IMR-90 (cell line): ENCODE results near the gene RUSC1. TPM values are rescaled to one million over a fixed set of nuclear protein-coding genes. Genes with fewer than 3 reads are reported as not detected.

Source experiments
- ATAC-seq: fragments of 200-7000 bp; cut with Tn5 transposase; 2 replicates; pipeline ENCODE4 v1.9.1; 2020; ENCODE audit warnings: low read depth, mild to moderate bottlenecking, moderate library complexity
- BruUV-seq: library from RNA; stranded (reverse); fragments of 400-500 nt; replicated peaks from 2 replicates; lab custom pipeline; 2021; lab: Mats Ljungman, UMichigan
- CTCF ChIA-PET: fragments of 300-600 bp; formaldehyde crosslinking; extraction: SDS; loops from one replicate; lab custom pipeline; 2021; ENCODE audit warnings: antibody characterized with exemption; lab: Yijun Ruan, JAX
- POLR2A ChIA-PET: fragments of 300-600 bp; sonication (Branson Sonifier 250); formaldehyde crosslinking; loops from one replicate; lab custom pipeline; 2022; ENCODE audit warnings: antibody characterized with exemption; ENCODE audit not compliant: unreplicated experiment; lab: Charles Lee
- DNase-seq: peaks from one replicate; pipeline ENCODE4 v3.0.0; 2013
- H2AFZ ChIP-seq: replicated peaks from 2 replicates; pipeline ENCODE3; 2013; ENCODE audit warnings: low read length, mild to moderate bottlenecking; ENCODE audit not compliant: poor library complexity
- H2AK5ac ChIP-seq: 2 replicates; pipeline ENCODE4 v1.6.1; 2013; ENCODE audit warnings: low read depth, low read length, inconsistent platforms
- H2AK9ac ChIP-seq: replicated peaks from 2 replicates; pipeline ENCODE3; 2013; ENCODE audit warnings: mild to moderate bottlenecking, low read depth, low read length, moderate library complexity; ENCODE audit not compliant: poor library complexity
- H2BK120ac ChIP-seq: 2 replicates; pipeline ENCODE4 v1.6.1; 2013; ENCODE audit warnings: low read depth, low read length, inconsistent platforms
- H2BK15ac ChIP-seq: 3 replicates; pipeline ENCODE4 v1.6.1; 2013; ENCODE audit warnings: low read depth, low read length, inconsistent platforms
- H2BK20ac ChIP-seq: 2 replicates; pipeline ENCODE4 v1.6.1; 2013; ENCODE audit warnings: low read depth, mild to moderate bottlenecking, inconsistent platforms, low read length, moderate library complexity
- H2BK5ac ChIP-seq: 2 replicates; pipeline ENCODE4 v1.6.1; 2013; ENCODE audit warnings: mild to moderate bottlenecking, low read depth, low read length, inconsistent platforms; ENCODE audit not compliant: poor library complexity, severe bottlenecking
- H3K14ac ChIP-seq: replicated peaks from 2 replicates; pipeline ENCODE4 v1.6.1; 2013; ENCODE audit warnings: low read depth, low read length, inconsistent platforms
- H3K18ac ChIP-seq: 2 replicates; pipeline ENCODE4 v1.6.1; 2013; ENCODE audit warnings: low read depth, low read length, control low read depth
- H3K23ac ChIP-seq: 2 replicates; pipeline ENCODE4 v1.6.1; 2013; ENCODE audit warnings: low read depth, low read length, inconsistent platforms
- H3K27ac ChIP-seq: 2 replicates; pipeline ENCODE4 v1.5.1; 2013; ENCODE audit warnings: mild to moderate bottlenecking, control low read depth, low read length; ENCODE audit not compliant: insufficient read depth
- H3K27me3 ChIP-seq: 2 replicates; pipeline ENCODE4 v1.6.1; 2013; ENCODE audit warnings: low read length; ENCODE audit not compliant: control insufficient read depth, insufficient read depth
- H3K36me3 ChIP-seq: 2 replicates; pipeline ENCODE4 v1.6.1; 2013; ENCODE audit warnings: low read length, mixed read lengths; ENCODE audit not compliant: control insufficient read depth, insufficient read depth
- H3K4ac ChIP-seq: 2 replicates; pipeline ENCODE4 v1.6.1; 2013; ENCODE audit warnings: low read depth, low read length, inconsistent platforms
- H3K4me1 ChIP-seq: 2 replicates; pipeline ENCODE4 v1.6.1; 2013; ENCODE audit warnings: low read length, mixed read lengths; ENCODE audit not compliant: control insufficient read depth, insufficient read depth
- H3K4me2 ChIP-seq: 2 replicates; pipeline ENCODE4 v1.6.1; 2013; ENCODE audit warnings: low read depth, mild to moderate bottlenecking, control low read depth, low read length, moderate library complexity
- H3K4me3 ChIP-seq: 2 replicates; pipeline ENCODE4 v1.5.1; 2013; ENCODE audit warnings: low read depth, mild to moderate bottlenecking, control low read depth, low read length, moderate library complexity; ENCODE audit not compliant: insufficient read depth
- H3K56ac ChIP-seq: 2 replicates; pipeline ENCODE4 v1.6.1; 2013; ENCODE audit warnings: low read length, inconsistent platforms; ENCODE audit not compliant: insufficient read depth; ENCODE audit errors: extremely low read depth
- H3K79me1 ChIP-seq, 2 experiments: 2 replicates each; pipeline ENCODE4 v1.6.1; 2013; ENCODE audit warnings: low read length in 2 of 2, inconsistent platforms in 1 of 2, low read depth in 1 of 2
- H3K9ac ChIP-seq: 2 replicates; pipeline ENCODE4 v1.6.1; 2013; ENCODE audit warnings: low read depth, low read length, control low read depth
- H3K9me1 ChIP-seq: 2 replicates; pipeline ENCODE4 v1.6.1; 2013; ENCODE audit warnings: low read length, inconsistent platforms; ENCODE audit not compliant: insufficient read depth
- H3K9me3 ChIP-seq: 2 replicates; pipeline ENCODE4 v1.6.1; 2013; ENCODE audit warnings: low read length; ENCODE audit not compliant: control insufficient read depth, insufficient read depth
- H4K20me1 ChIP-seq: 2 replicates; pipeline ENCODE4 v1.6.1; 2013; ENCODE audit warnings: low read length, inconsistent platforms; ENCODE audit not compliant: insufficient read depth
- H4K5ac ChIP-seq: 2 replicates; pipeline ENCODE4 v1.6.1; 2013; ENCODE audit warnings: mild to moderate bottlenecking, low read depth, low read length, control low read depth
- H4K8ac ChIP-seq, 2 experiments: 2 replicates each; pipeline ENCODE4 v1.6.1; 2013; ENCODE audit warnings: low read depth in 2 of 2, low read length in 2 of 2, control low read depth in 1 of 2, inconsistent platforms in 1 of 2
- H4K91ac ChIP-seq: 2 replicates; pipeline ENCODE4 v1.6.1; 2013; ENCODE audit warnings: low read depth, low read length, inconsistent platforms; ENCODE audit not compliant: insufficient read depth
- CEBPB ChIP-seq: IDR thresholded peaks from 2 replicates; pipeline ENCODE4 v1.6.1; 2012; ENCODE audit warnings: low read depth, low read length, improper control_type of control experiment
- ELK1 ChIP-seq: fragments of 150-350 bp; IDR thresholded peaks from 2 replicates; pipeline ENCODE4 v1.6.1; 2016; ENCODE audit warnings: low read depth, mild to moderate bottlenecking, low read length, moderate library complexity, borderline replicate concordance
- WGBS, 2 experiments: methylation state at CpG; one replicate each; pipeline versions ENCODE4 v1.1.5 to v1.1.7; 2013; ENCODE audit warnings: missing lambda C conversion rate in 2 of 2; ENCODE audit not compliant: insufficient read length in 1 of 2; ENCODE audit errors: extremely low coverage in 2 of 2; 5-methylcytosine and 5-hydroxymethylcytosine counted together
- dilution Hi-C: fragments of 300-500 bp; cut with HindIII; formaldehyde crosslinking; loops from one replicate; pipeline ENCODE4 v1.14.3; 2018; ENCODE audit warnings: low sequenced_read_pairs; ENCODE audit not compliant: unreplicated experiment
- in situ Hi-C: fragments of 300-500 bp; cut with MboI; formaldehyde crosslinking; loops from 3 replicates; pipeline ENCODE4 v1.14.3; 2019; ENCODE audit warnings: low sequenced_read_pairs, inconsistent platforms, mixed read lengths
- intact Hi-C: fragments of 100-400 bp; cut with micrococcal nuclease; formaldehyde crosslinking; loops from 2 replicates; pipeline ENCODE4 v1.10.0; 2022
- polyA plus RNA-seq, 3 experiments: library from polyadenylated mRNA; depleted of rRNA; stranded (reverse); fragments of >200 nt; gene quantifications; 2 replicates each; pipeline ENCODE4 v1.2.3, GENCODE V29; 2012; ENCODE audit warnings: low replicate concordance in 1 of 3
- total RNA-seq: library from RNA; depleted of rRNA; stranded (reverse); fragments of >200 nt; gene quantifications from 2 replicates; pipeline ENCODE4 v1.2.3, GENCODE V29; 2012

Gene RUSC1
- total and polyA plus RNA-seq, 2 of the 4 experiments (the other 2 are of a cell fraction): 4.1 to 31.4 TPM

GRCh38 chr1:155339515-155340097 lies 18.9 kb downstream of the RUSC1 start:
- Histone ChIP-seq H2BK5ac (no peak overlapping the region), H3K4me2 (no peak overlapping the region), H4K5ac (no peak overlapping the region), H2BK15ac (no peak overlapping the region), H3K36me3 (peaks cover 37% of the 10 kb centered on the region), H3K27me3 (no peaks in the 10 kb centered on the region), H2AK9ac (no peak overlapping the region), H2BK120ac (no peak overlapping the region), H4K8ac (no peak overlapping the region), H3K4me3 (no peak overlapping the region), H3K56ac (no peak overlapping the region), H3K4me1 (peaks cover 2% of the 10 kb centered on the region; the same call in 1 of the 2 replicates), H3K79me1 (peaks cover 0 to 17% of the 10 kb centered on the region in 2 experiments; a peak in 2 of 4 replicates), H3K9me1 (peaks cover 5% of the 10 kb centered on the region; the same call in 1 of the 2 replicates), H3K23ac (no peak overlapping the region), H2BK20ac (no peak overlapping the region), H3K9ac (no peak overlapping the region), H3K4ac (no peak overlapping the region), H4K20me1 (0 out of 2 replicates have a peak, but pooled peaks cover 2% of the 10 kb centered on the region), H2AK5ac (no peak overlapping the region), H4K91ac (no peak overlapping the region), H3K27ac (no peak overlapping the region), H3K18ac (no peak overlapping the region), H3K14ac (no peak overlapping the region), H2AFZ (no peak overlapping the region), H3K9me3 (no peaks in the 10 kb centered on the region)
- POLR2A ChIA-PET: no interaction called here
- 90% methylated on average over 2 of the region's 8 CpGs; no CpG with 5 or more reads in 1 of the 2 experiments for WGBS, 2 experiments
- intact Hi-C loops (no loop called here), dilution Hi-C loops (no loop called here), in situ Hi-C loops (no loop called here)
- ATAC-seq (peak; percentile 39), DNase-seq (peak; percentile 63)
- TF ChIP-seq CEBPB (peak; percentile 41; the same call in 1 of the 2 replicates), ELK1 (no peak)
- CTCF ChIA-PET: no interaction called here
- no TSS peak for BruUV-seq
